HEK293 (cell line): ENCODE results near the gene MORN3.

Experiments
- CTCF ChIA-PET: fragments of 350-600 bp; formaldehyde crosslinking; extraction: SDS; loops from one replicate; lab custom pipeline; 2021; ENCODE audit warnings: antibody characterized with exemption; lab: Yijun Ruan, JAX
- POLR2A ChIA-PET: fragments of 300-600 bp; formaldehyde crosslinking; extraction: SDS; loops from one replicate; lab custom pipeline; 2020; ENCODE audit warnings: antibody characterized with exemption, inconsistent platforms; lab: Yijun Ruan, JAX
- H3K27ac ChIP-seq: fragments of 200-500 bp; sonication (Bioruptor generic); 2 replicates; pipeline ENCODE4 v1.5.1; 2014; ENCODE audit warnings: low read depth, low read length, control low read depth, inconsistent platforms; ENCODE audit errors: extremely low read depth
- H3K36me3 ChIP-seq, 2 experiments: fragments of 200-500 bp in 1 of 2; sonication (Bioruptor generic) in 1 of 2; 1 replicate in 1 of 2; 2 replicates in 1 of 2; pipeline ENCODE4 v1.5.1; 2014 to 2017; ENCODE audit warnings: inconsistent platforms in 2 of 2, low read length in 2 of 2; ENCODE audit not compliant: control insufficient read depth in 2 of 2, insufficient read depth in 1 of 2
- H3K4me1 ChIP-seq: fragments of 200-500 bp; sonication (Bioruptor generic); 2 replicates; pipeline ENCODE4 v1.5.1; 2014; ENCODE audit warnings: mild to moderate bottlenecking, low read length, inconsistent platforms; ENCODE audit not compliant: control insufficient read depth, insufficient read depth
- H3K4me3 ChIP-seq: 2 replicates; pipeline ENCODE4 v1.5.1; 2011; ENCODE audit warnings: low read depth, mild to moderate bottlenecking, control low read depth, low read length, moderate library complexity
- H3K9me3 ChIP-seq: fragments of 200-500 bp; sonication (Bioruptor generic); 2 replicates; pipeline ENCODE4 v1.5.1; 2014; ENCODE audit warnings: low read depth, low read length, inconsistent platforms; ENCODE audit not compliant: control insufficient read depth, insufficient read depth
- GLIS2 ChIP-seq: fragments of 450-650 bp; formaldehyde crosslinking; IDR thresholded peaks from 2 replicates; pipeline ENCODE4 v1.5.1; 2016; ENCODE audit warnings: missing biosample characterization, missing genetic modification characterization
- KLF16 ChIP-seq: fragments of 450-650 bp; formaldehyde crosslinking; IDR thresholded peaks from 2 replicates; pipeline ENCODE4 v1.5.1; 2017; ENCODE audit warnings: missing biosample characterization, missing genetic modification characterization
- KLF8 ChIP-seq: fragments of 450-650 bp; formaldehyde crosslinking; IDR thresholded peaks from 2 replicates; pipeline ENCODE4 v1.5.1; 2016; ENCODE audit warnings: missing biosample characterization, missing genetic modification characterization
- KLF9 ChIP-seq: fragments of 450-650 bp; formaldehyde crosslinking; IDR thresholded peaks from 2 replicates; pipeline ENCODE4 v1.5.1; 2016; ENCODE audit warnings: missing biosample characterization, missing genetic modification characterization, low read depth
- OSR2 ChIP-seq: fragments of 450-650 bp; formaldehyde crosslinking; IDR thresholded peaks from 2 replicates; pipeline ENCODE4 v1.5.1; 2016; ENCODE audit warnings: missing biosample characterization, missing genetic modification characterization
- OVOL3 ChIP-seq: fragments of 450-650 bp; formaldehyde crosslinking; IDR thresholded peaks from 2 replicates; pipeline ENCODE4 v1.5.1; 2016; ENCODE audit warnings: missing biosample characterization, missing genetic modification characterization
- REPIN1 ChIP-seq: fragments of 450-650 bp; formaldehyde crosslinking; IDR thresholded peaks from 2 replicates; pipeline ENCODE4 v1.5.1; 2017; ENCODE audit warnings: missing biosample characterization, missing genetic modification characterization, low read depth
- SP3 ChIP-seq: fragments of 450-650 bp; formaldehyde crosslinking; IDR thresholded peaks from 2 replicates; pipeline ENCODE4 v1.5.1; 2016; ENCODE audit warnings: missing biosample characterization, missing genetic modification characterization
- ZBTB7A ChIP-seq: fragments of 450-650 bp; formaldehyde crosslinking; IDR thresholded peaks from 2 replicates; pipeline ENCODE4 v1.5.1; 2016; ENCODE audit warnings: low read depth, missing biosample characterization, missing genetic modification characterization
- ZEB2 ChIP-seq: fragments of 450-650 bp; formaldehyde crosslinking; IDR thresholded peaks from 2 replicates; pipeline ENCODE4 v1.5.1; 2016; ENCODE audit warnings: missing biosample characterization, missing genetic modification characterization
- ZFP37 ChIP-seq: fragments of 450-650 bp; formaldehyde crosslinking; IDR thresholded peaks from 2 replicates; pipeline ENCODE4 v1.5.1; 2016; ENCODE audit warnings: missing biosample characterization, missing genetic modification characterization
- ZNF10 ChIP-seq: fragments of 450-650 bp; formaldehyde crosslinking; IDR thresholded peaks from 2 replicates; pipeline ENCODE4 v1.5.1; 2017; ENCODE audit warnings: missing biosample characterization, missing genetic modification characterization
- ZNF133 ChIP-seq: fragments of 450-650 bp; formaldehyde crosslinking; IDR thresholded peaks from 2 replicates; pipeline ENCODE4 v1.5.1; 2016; ENCODE audit warnings: missing biosample characterization, missing genetic modification characterization
- ZNF175 ChIP-seq: fragments of 450-650 bp; formaldehyde crosslinking; IDR thresholded peaks from 2 replicates; pipeline ENCODE4 v1.5.1; 2016; ENCODE audit warnings: missing biosample characterization, missing genetic modification characterization
- ZNF184 ChIP-seq: fragments of 450-650 bp; IDR thresholded peaks from 2 replicates; pipeline ENCODE4 v1.5.1; 2018; ENCODE audit warnings: missing biosample characterization, mild to moderate bottlenecking, missing genetic modification characterization
- ZNF19 ChIP-seq: fragments of 450-650 bp; formaldehyde crosslinking; IDR thresholded peaks from 2 replicates; pipeline ENCODE4; 2016; ENCODE audit warnings: missing biosample characterization, missing genetic modification characterization, low read depth
- ZNF354C ChIP-seq: fragments of 450-650 bp; formaldehyde crosslinking; IDR thresholded peaks from 2 replicates; pipeline ENCODE4 v1.5.1; 2016; ENCODE audit warnings: missing biosample characterization, missing genetic modification characterization, low read depth, borderline replicate concordance
- ZNF473 ChIP-seq: fragments of 450-650 bp; formaldehyde crosslinking; IDR thresholded peaks from 2 replicates; pipeline ENCODE4 v1.5.1; 2017; ENCODE audit warnings: missing biosample characterization, missing genetic modification characterization
- ZNF510 ChIP-seq: fragments of 450-650 bp; formaldehyde crosslinking; IDR thresholded peaks from 2 replicates; pipeline ENCODE4 v1.5.1; 2018; ENCODE audit warnings: mild to moderate bottlenecking, missing genetic modification characterization, missing biosample characterization; ENCODE audit not compliant: insufficient replicate concordance
- ZNF561 ChIP-seq: fragments of 450-650 bp; IDR thresholded peaks from 2 replicates; pipeline ENCODE4 v1.5.1; 2018; ENCODE audit warnings: missing biosample characterization, missing genetic modification characterization, borderline replicate concordance
- ZNF571 ChIP-seq: fragments of 450-650 bp; formaldehyde crosslinking; IDR thresholded peaks from 2 replicates; pipeline ENCODE4 v1.5.0; 2017; ENCODE audit warnings: missing biosample characterization, missing genetic modification characterization
- ZNF596 ChIP-seq: fragments of 450-650 bp; IDR thresholded peaks from 2 replicates; pipeline ENCODE4 v1.5.0; 2018; ENCODE audit warnings: missing biosample characterization, mild to moderate bottlenecking, missing genetic modification characterization, moderate library complexity
- ZNF660 ChIP-seq: fragments of 450-650 bp; IDR thresholded peaks from 2 replicates; pipeline ENCODE4 v1.5.1; 2018; ENCODE audit warnings: missing biosample characterization, mild to moderate bottlenecking, missing genetic modification characterization
- ZNF677 ChIP-seq: fragments of 450-650 bp; IDR thresholded peaks from 2 replicates; pipeline ENCODE4 v1.5.0; 2018; ENCODE audit warnings: missing biosample characterization, mild to moderate bottlenecking, missing genetic modification characterization, moderate library complexity
- ZNF76 ChIP-seq: fragments of 450-650 bp; formaldehyde crosslinking; IDR thresholded peaks from 2 replicates; pipeline ENCODE4; 2016; ENCODE audit warnings: low read depth, missing biosample characterization, missing genetic modification characterization, borderline replicate concordance
- ZNF792 ChIP-seq: fragments of 450-650 bp; formaldehyde crosslinking; IDR thresholded peaks from 2 replicates; pipeline ENCODE4 v1.5.1; 2016; ENCODE audit warnings: missing biosample characterization, missing genetic modification characterization
- TF ChIP-seq, protein P1 (sequence below): fragments of 450-650 bp; formaldehyde crosslinking; IDR thresholded peaks from 2 replicates; pipeline ENCODE4 v1.5.1; 2017; ENCODE audit warnings: missing biosample characterization, missing genetic modification characterization
- TF ChIP-seq, protein P2 (sequence below): fragments of 450-650 bp; formaldehyde crosslinking; IDR thresholded peaks from 2 replicates; pipeline ENCODE4 v1.5.1; 2016; ENCODE audit warnings: missing biosample characterization, missing genetic modification characterization
- TF ChIP-seq, protein P3 (sequence below): fragments of 450-650 bp; formaldehyde crosslinking; IDR thresholded peaks from 2 replicates; pipeline ENCODE4 v1.5.1; 2016; ENCODE audit warnings: missing biosample characterization, missing genetic modification characterization
- TF ChIP-seq, protein P4 (sequence below): fragments of 450-650 bp; formaldehyde crosslinking; IDR thresholded peaks from 2 replicates; pipeline ENCODE4 v1.5.1; 2016; ENCODE audit warnings: missing biosample characterization, missing genetic modification characterization

Gene MORN3

DNA sequence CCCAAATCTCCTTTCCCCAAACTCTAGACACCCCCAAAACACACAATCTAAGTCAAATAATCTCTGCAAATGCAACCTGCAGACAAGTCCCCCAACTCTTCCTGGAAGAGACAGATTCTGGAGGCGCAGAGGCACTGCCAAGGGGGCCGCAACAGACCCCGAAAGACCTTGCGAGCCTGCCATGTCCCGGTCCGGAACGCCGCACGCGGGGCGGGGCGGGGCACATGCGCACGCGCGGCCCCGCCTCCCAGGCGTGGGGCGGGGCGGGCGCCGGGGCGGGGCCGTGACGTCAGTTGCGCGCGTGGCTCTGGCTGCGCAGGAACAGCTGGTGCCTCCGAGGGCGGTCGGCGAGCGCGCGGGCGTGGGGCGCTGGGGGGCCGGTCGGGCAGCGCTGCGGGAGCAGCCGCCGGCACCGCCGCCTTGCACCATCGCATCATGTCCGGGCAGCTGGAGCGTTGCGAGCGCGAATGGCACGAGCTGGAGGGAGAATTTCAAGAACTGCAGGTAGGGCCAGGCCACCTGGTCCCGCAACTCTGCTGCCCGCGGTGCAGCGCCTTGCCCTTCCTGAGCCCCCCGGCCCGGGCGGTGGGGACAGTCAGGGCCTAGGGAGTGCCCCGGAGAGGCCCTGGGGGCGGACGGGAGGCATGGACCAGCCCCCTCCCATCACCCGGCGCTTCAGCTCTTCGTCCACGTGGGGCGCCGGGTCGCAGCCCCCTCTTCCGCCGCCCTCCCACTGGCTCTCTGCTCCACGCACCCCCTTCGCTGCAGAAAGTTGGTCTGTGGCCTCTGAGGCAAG, 43.2 kb upstream of the MORN3 start, which contains the start of gene TMEM120B:
Gene TMEM120B, plus strand, starts transcription at position 292 of the 796 bp plus-strand sequence. Its CDS starts 144 bp downstream, at position 436.
- Histone ChIP-seq H3K4me1 (no peaks in the 10 kb centered on the region), H3K4me3 (peak within 1 kb of the TSS; percentile 75), H3K9me3 (no peaks in the 10 kb centered on the region), H3K36me3 (peaks cover 0 to 3% of the 10 kb centered on the region in 2 experiments; a peak in 1 of 3 replicates), H3K27ac (peak within 1 kb of the TSS; percentile 67; the same call in 1 of the 2 replicates)
- POLR2A ChIA-PET = interaction anchor here (0.6 to 1.7 kb wide), 7 partner anchors 23 to 114 kb away, joined by 3 to 5 read pairs (median 4); no protein-coding TSS in a partner anchor
- CTCF ChIA-PET = interaction anchor here (0.6 to 2.1 kb wide), 8 partner anchors 15 to 1122 kb away, joined by 3 to 21 read pairs (median 3); partner anchors contain the start of gene RHOF
- TF ChIP-seq KLF8 (tag by site-specific recombination) (peak; percentile 21; the same call in 1 of the 2 replicates), KLF9 (tag by site-specific recombination) (peak; percentile 63), ZNF354C (tag by site-specific recombination) (no peak), ZNF76 (tag by site-specific recombination) (0 out of 2 replicates have a peak, but pooled peaks have one; percentile 40), ZNF571 (tag by site-specific recombination) (no peak), ZNF10 (tag by site-specific recombination) (no peak), OSR2 (no peak), ZNF473 (tag by site-specific recombination) (no peak), SP3 (tag by site-specific recombination) (peak; percentile 38), REPIN1 (tag by site-specific recombination) (no peak), ZNF792 (tag by site-specific recombination) (no peak), ZNF19 (tag by site-specific recombination) (no peak), KLF16 (tag by site-specific recombination) (peak; percentile 86), ZNF175 (tag by site-specific recombination) (no peak), ZNF510 (tag by site-specific recombination) (no peak), ZBTB7A (tag by site-specific recombination) (peak; percentile 76), ZNF660 (no peak), ZFP37 (tag by site-specific recombination) (no peak), ZNF561 (peak; percentile 44; the same call in 1 of the 2 replicates), ZEB2 (tag by site-specific recombination) (peak; percentile 10; the same call in 1 of the 2 replicates), ZNF596 (tag by site-specific recombination) (0 out of 2 replicates have a peak, but pooled peaks have one; percentile 28), OVOL3 (tag by site-specific recombination) (no peak), ZNF677 (tag by site-specific recombination) (no peak), ZNF184 (tag by site-specific recombination) (0 out of 2 replicates have a peak, but pooled peaks have one; percentile 7), ZNF133 (tag by site-specific recombination) (no peak), GLIS2 (tag by site-specific recombination) (peak; percentile 80)
- TF ChIP-seq, protein P1, sequence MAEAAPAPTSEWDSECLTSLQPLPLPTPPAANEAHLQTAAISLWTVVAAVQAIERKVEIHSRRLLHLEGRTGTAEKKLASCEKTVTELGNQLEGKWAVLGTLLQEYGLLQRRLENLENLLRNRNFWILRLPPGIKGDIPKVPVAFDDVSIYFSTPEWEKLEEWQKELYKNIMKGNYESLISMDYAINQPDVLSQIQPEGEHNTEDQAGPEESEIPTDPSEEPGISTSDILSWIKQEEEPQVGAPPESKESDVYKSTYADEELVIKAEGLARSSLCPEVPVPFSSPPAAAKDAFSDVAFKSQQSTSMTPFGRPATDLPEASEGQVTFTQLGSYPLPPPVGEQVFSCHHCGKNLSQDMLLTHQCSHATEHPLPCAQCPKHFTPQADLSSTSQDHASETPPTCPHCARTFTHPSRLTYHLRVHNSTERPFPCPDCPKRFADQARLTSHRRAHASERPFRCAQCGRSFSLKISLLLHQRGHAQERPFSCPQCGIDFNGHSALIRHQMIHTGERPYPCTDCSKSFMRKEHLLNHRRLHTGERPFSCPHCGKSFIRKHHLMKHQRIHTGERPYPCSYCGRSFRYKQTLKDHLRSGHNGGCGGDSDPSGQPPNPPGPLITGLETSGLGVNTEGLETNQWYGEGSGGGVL (tag by site-specific recombination) = peak; percentile 53; the same call in 1 of the 2 replicates
- TF ChIP-seq, protein P2, sequence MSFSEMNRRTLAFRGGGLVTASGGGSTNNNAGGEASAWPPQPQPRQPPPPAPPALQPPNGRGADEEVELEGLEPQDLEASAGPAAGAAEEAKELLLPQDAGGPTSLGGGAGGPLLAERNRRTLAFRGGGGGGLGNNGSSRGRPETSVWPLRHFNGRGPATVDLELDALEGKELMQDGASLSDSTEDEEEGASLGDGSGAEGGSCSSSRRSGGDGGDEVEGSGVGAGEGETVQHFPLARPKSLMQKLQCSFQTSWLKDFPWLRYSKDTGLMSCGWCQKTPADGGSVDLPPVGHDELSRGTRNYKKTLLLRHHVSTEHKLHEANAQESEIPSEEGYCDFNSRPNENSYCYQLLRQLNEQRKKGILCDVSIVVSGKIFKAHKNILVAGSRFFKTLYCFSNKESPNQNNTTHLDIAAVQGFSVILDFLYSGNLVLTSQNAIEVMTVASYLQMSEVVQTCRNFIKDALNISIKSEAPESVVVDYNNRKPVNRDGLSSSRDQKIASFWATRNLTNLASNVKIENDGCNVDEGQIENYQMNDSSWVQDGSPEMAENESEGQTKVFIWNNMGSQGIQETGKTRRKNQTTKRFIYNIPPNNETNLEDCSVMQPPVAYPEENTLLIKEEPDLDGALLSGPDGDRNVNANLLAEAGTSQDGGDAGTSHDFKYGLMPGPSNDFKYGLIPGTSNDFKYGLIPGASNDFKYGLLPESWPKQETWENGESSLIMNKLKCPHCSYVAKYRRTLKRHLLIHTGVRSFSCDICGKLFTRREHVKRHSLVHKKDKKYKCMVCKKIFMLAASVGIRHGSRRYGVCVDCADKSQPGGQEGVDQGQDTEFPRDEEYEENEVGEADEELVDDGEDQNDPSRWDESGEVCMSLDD (tag by site-specific recombination) = peak; percentile 43; the same call in 1 of the 2 replicates
- TF ChIP-seq, protein P3, sequence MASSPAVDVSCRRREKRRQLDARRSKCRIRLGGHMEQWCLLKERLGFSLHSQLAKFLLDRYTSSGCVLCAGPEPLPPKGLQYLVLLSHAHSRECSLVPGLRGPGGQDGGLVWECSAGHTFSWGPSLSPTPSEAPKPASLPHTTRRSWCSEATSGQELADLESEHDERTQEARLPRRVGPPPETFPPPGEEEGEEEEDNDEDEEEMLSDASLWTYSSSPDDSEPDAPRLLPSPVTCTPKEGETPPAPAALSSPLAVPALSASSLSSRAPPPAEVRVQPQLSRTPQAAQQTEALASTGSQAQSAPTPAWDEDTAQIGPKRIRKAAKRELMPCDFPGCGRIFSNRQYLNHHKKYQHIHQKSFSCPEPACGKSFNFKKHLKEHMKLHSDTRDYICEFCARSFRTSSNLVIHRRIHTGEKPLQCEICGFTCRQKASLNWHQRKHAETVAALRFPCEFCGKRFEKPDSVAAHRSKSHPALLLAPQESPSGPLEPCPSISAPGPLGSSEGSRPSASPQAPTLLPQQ (tag by site-specific recombination) = peak; percentile 12; the same call in 1 of the 2 replicates
- TF ChIP-seq, protein P4, sequence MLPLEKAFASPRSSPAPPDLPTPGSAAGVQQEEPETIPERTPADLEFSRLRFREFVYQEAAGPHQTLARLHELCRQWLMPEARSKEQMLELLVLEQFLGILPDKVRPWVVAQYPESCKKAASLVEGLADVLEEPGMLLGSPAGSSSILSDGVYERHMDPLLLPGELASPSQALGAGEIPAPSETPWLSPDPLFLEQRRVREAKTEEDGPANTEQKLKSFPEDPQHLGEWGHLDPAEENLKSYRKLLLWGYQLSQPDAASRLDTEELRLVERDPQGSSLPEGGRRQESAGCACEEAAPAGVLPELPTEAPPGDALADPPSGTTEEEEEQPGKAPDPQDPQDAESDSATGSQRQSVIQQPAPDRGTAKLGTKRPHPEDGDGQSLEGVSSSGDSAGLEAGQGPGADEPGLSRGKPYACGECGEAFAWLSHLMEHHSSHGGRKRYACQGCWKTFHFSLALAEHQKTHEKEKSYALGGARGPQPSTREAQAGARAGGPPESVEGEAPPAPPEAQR (tag by site-specific recombination) = no peak
